SK-N-SH treated with all-trans-retinoic acid at 6 μM for 48 hours (cell line): Measurements from ENCODE around the gene OR1I1.

Experiments used
- ATAC-seq: fragments of 200-7000 bp; cut with Tn5 transposase; 3 replicates; pipeline ENCODE4 v1.9.1; 2020; ENCODE audit warnings: mild to moderate bottlenecking, moderate library complexity
- ARNTL ChIP-seq: fragments of 450-650 bp; formaldehyde crosslinking; IDR thresholded peaks from 2 replicates; pipeline ENCODE4 v1.5.0; 2020; ENCODE audit warnings: low read depth, mild to moderate bottlenecking, moderate library complexity, borderline replicate concordance
- BACH2 ChIP-seq: fragments of 250-450 bp; sonication (Bioruptor Pico); IDR thresholded peaks from 2 replicates; pipeline ENCODE4 v1.9.0; 2021; ENCODE audit warnings: mild to moderate bottlenecking, borderline replicate concordance
- CREB5 ChIP-seq: fragments of 250-450 bp; sonication (Bioruptor Pico); IDR thresholded peaks from 2 replicates; pipeline ENCODE4 v1.5.1; 2020; ENCODE audit warnings: low read depth, mild to moderate bottlenecking, moderate library complexity
- CSDC2 ChIP-seq: fragments of 250-450 bp; sonication (Bioruptor Pico); IDR thresholded peaks from 2 replicates; pipeline ENCODE4 v1.5.0; 2020; ENCODE audit warnings: mild to moderate bottlenecking, moderate library complexity
- CSRNP3 ChIP-seq: fragments of 250-450 bp; sonication (Bioruptor Pico); IDR thresholded peaks from 2 replicates; pipeline ENCODE4 v1.5.1; 2021; ENCODE audit warnings: mild to moderate bottlenecking, moderate library complexity
- GLIS3 ChIP-seq: fragments of 250-450 bp; sonication (Bioruptor Pico); IDR thresholded peaks from 2 replicates; pipeline ENCODE4 v1.5.0; 2020; ENCODE audit warnings: mild to moderate bottlenecking, moderate library complexity
- ISL1 ChIP-seq: fragments of 250-450 bp; sonication (Bioruptor Pico); IDR thresholded peaks from 2 replicates; pipeline ENCODE4 v2.1.2; 2022; ENCODE audit warnings: mild to moderate bottlenecking, moderate library complexity
- OSR1 ChIP-seq: fragments of 250-450 bp; sonication (Bioruptor Pico); IDR thresholded peaks from 2 replicates; pipeline ENCODE4 v1.8.0; 2022; ENCODE audit warnings: moderate library complexity, mild to moderate bottlenecking, inconsistent platforms
- POU6F1 ChIP-seq: fragments of 250-450 bp; sonication (Bioruptor Pico); IDR thresholded peaks from 2 replicates; pipeline ENCODE4 v1.8.0; 2021; ENCODE audit warnings: low read depth, mild to moderate bottlenecking, moderate library complexity, borderline replicate concordance
- RARB ChIP-seq: fragments of 250-450 bp; sonication (Bioruptor Pico); IDR thresholded peaks from 2 replicates; pipeline ENCODE4 v1.8.0; 2021; ENCODE audit warnings: mild to moderate bottlenecking, moderate library complexity
- SNAI2 ChIP-seq: fragments of 250-450 bp; sonication (Bioruptor Pico); IDR thresholded peaks from 2 replicates; pipeline ENCODE4 v1.5.0; 2020; ENCODE audit warnings: mild to moderate bottlenecking, moderate library complexity
- TCF4 ChIP-seq: fragments of 250-450 bp; sonication (Bioruptor Pico); IDR thresholded peaks from 2 replicates; pipeline ENCODE4 v1.8.0; 2021; ENCODE audit warnings: mild to moderate bottlenecking, moderate library complexity, borderline replicate concordance
- TOX ChIP-seq: fragments of 250-450 bp; sonication (Bioruptor Pico); IDR thresholded peaks from 2 replicates; pipeline ENCODE4 v1.8.0; 2021; ENCODE audit warnings: mild to moderate bottlenecking, moderate library complexity, borderline replicate concordance
- TSHZ2 ChIP-seq: fragments of 250-450 bp; sonication (Bioruptor Pico); IDR thresholded peaks from 2 replicates; pipeline ENCODE4 v1.5.0; 2020; ENCODE audit warnings: mild to moderate bottlenecking, moderate library complexity
- ZFP3 ChIP-seq: fragments of 250-450 bp; sonication (Bioruptor Pico); IDR thresholded peaks from 2 replicates; pipeline ENCODE4 v1.5.0; 2020; ENCODE audit warnings: mild to moderate bottlenecking, moderate library complexity
- ZFP30 ChIP-seq: fragments of 450-650 bp; formaldehyde crosslinking; IDR thresholded peaks from 2 replicates; pipeline ENCODE4 v1.5.0; 2022; ENCODE audit warnings: mild to moderate bottlenecking, moderate library complexity
- ZNF565 ChIP-seq: fragments of 450-650 bp; formaldehyde crosslinking; conservative IDR thresholded peaks from 2 replicates; pipeline ENCODE4 v1.5.0; 2020; ENCODE audit warnings: low read depth, mild to moderate bottlenecking, moderate library complexity
- ZNF8 ChIP-seq: fragments of 450-650 bp; formaldehyde crosslinking; IDR thresholded peaks from 2 replicates; pipeline ENCODE4 v1.5.0; 2020; ENCODE audit warnings: mild to moderate bottlenecking, moderate library complexity

Gene OR1I1

GRCh38 chr19:15123900-15124299 lies 41.9 kb downstream of the OR1I1 start:
- ATAC-seq: peak; percentile 4; the same call in 1 of the 3 replicates
- TF ChIP-seq CREB5 (CRISPR knock-in tag): no peak
- no peak for TF ChIP-seq BACH2 (CRISPR knock-in tag)
- TF ChIP-seq CSRNP3 (CRISPR knock-in tag): no peak
- no peak for TF ChIP-seq GLIS3
- TF ChIP-seq ARNTL (CRISPR knock-in tag): no peak
- TF ChIP-seq ZNF565: no peak
- no peak for TF ChIP-seq RARB (CRISPR knock-in tag)
- no peak for TF ChIP-seq SNAI2 (CRISPR knock-in tag)
- no peak for TF ChIP-seq ZFP30 (CRISPR knock-in tag)
- TF ChIP-seq TSHZ2: no peak
- no peak for TF ChIP-seq CSDC2 (CRISPR knock-in tag)
- no peak for TF ChIP-seq OSR1
- TF ChIP-seq POU6F1: no peak
- TF ChIP-seq TOX: no peak
- TF ChIP-seq ZFP3 (CRISPR knock-in tag): no peak
- no peak for TF ChIP-seq ISL1 (CRISPR knock-in tag)

GRCh38 chr19:15124572-15125231 lies 42.7 kb downstream of the OR1I1 start:
- ATAC-seq: peak; percentile 22
- TF ChIP-seq ISL1 (CRISPR knock-in tag) (no peak), CREB5 (CRISPR knock-in tag) (no peak), OSR1 (no peak), ZNF8 (CRISPR knock-in tag) (no peak), TCF4 (CRISPR knock-in tag) (no peak), ZFP3 (CRISPR knock-in tag) (no peak), CSDC2 (CRISPR knock-in tag) (no peak), CSRNP3 (CRISPR knock-in tag) (no peak), SNAI2 (CRISPR knock-in tag) (no peak), BACH2 (CRISPR knock-in tag) (no peak), TOX (no peak)
